GM19324 (cell line): ENCODE data around the gene KDM8.
"Not testable (repeated sequence)": the region's sequence is repeated elsewhere in the genome, so short reads cannot be mapped to it uniquely, and the experiment has no call there.

Experiments used
- ATAC-seq: cut with Tn5 transposase; IDR thresholded peaks from one replicate; pipeline ENCODE4 v1.9.1; 2021; ENCODE audit warnings: mild to moderate bottlenecking, moderate library complexity; ENCODE audit not compliant: unreplicated experiment, low FRiP score

The KDM8 gene

GRCh38 chr16:27240948-27241531 is 37.7 kb downstream of the KDM8 start:
- ATAC-seq: no peak

- ATAC-seq: no peak
These were observed 38.3 kb downstream of the KDM8 start for GRCh38 chr16:27241658-27242057.

- no peak for ATAC-seq
These were observed 39.1 kb downstream of the KDM8 start for GRCh38 chr16:27242398-27242797.

- no peak for ATAC-seq
These were observed 39.7 kb downstream of the KDM8 start for GRCh38 chr16:27242868-27243590.

- no peak for ATAC-seq
These were observed 40.5 kb downstream of the KDM8 start for GRCh38 chr16:27243725-27244362.

- no peak for ATAC-seq
These were observed 41.0 kb downstream of the KDM8 start for GRCh38 chr16:27244363-27244755.

GRCh38 chr16:27245276-27246172 is 42.2 kb downstream of the KDM8 start:
- no peak for ATAC-seq

GRCh38 chr16:27246439-27246838 is 43.1 kb downstream of the KDM8 start:
- ATAC-seq: no peak

- not testable (repeated sequence) for ATAC-seq
These were observed 43.8 kb downstream of the KDM8 start for GRCh38 chr16:27247076-27247475.

- ATAC-seq: no peak
These were observed 44.7 kb downstream of the KDM8 start for GRCh38 chr16:27248036-27248435.

- not testable (repeated sequence) for ATAC-seq
These were observed 45.6 kb downstream of the KDM8 start for GRCh38 chr16:27248886-27249285.

GRCh38 chr16:27251541-27252205 is 48.3 kb downstream of the KDM8 start:
- ATAC-seq: no peak

- no peak for ATAC-seq
These were observed 48.9 kb downstream of the KDM8 start for GRCh38 chr16:27252206-27252585.

GRCh38 chr16:27253526-27253930 is 50.2 kb downstream of the KDM8 start:
- no peak for ATAC-seq

- ATAC-seq: peak; percentile 59
These were observed 51.0 kb downstream of the KDM8 start for GRCh38 chr16:27254262-27254811.

GRCh38 chr16:27256861-27257260 is 53.5 kb downstream of the KDM8 start:
- no peak for ATAC-seq

GRCh38 chr16:27257271-27257670 is 53.9 kb downstream of the KDM8 start:
- no peak for ATAC-seq

- no peak for ATAC-seq
These were observed 55.0 kb downstream of the KDM8 start for GRCh38 chr16:27258241-27258734.

- no peak for ATAC-seq
These were observed 56.4 kb downstream of the KDM8 start for GRCh38 chr16:27259710-27260109.

- ATAC-seq: not testable (repeated sequence)
These were observed 59.6 kb downstream of the KDM8 start for GRCh38 chr16:27262904-27263423.
